Limb (tissue), 2 donors: Measurements from ENCODE around the gene MALT1.
"Not testable (repeated sequence)": the region's sequence is repeated elsewhere in the genome, so short reads cannot be mapped to it uniquely, and the experiment has no call there.

Experiments used
- DNase-seq, 2 donors: peaks; one replicate each; pipeline ENCODE4 v3.0.0-alpha.2; 2016; ENCODE audit errors: extremely low spot score in 2 of 2

Gene MALT1

DNA sequence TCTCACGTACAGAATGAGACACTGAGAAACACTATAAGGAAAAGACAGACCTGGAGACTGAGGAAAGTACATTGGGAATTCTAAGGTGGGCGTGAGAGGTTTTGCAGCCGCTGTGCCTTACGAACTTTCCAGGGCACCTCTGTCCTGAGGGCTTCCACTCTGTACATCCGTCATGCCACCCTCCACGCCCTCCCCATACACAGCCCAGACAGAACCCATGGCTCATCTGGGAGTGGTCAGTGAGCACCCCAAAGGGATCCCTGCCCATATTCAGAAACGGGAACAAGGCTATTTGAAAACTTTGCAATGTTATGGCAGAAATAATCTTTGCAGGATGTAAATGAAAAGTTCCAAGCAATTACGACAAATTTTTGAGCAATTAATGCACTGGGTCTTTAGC, 98.1 kb downstream of the MALT1 start:
- peak in 1 of 2 donors; percentile 21 for DNase-seq

DNA sequence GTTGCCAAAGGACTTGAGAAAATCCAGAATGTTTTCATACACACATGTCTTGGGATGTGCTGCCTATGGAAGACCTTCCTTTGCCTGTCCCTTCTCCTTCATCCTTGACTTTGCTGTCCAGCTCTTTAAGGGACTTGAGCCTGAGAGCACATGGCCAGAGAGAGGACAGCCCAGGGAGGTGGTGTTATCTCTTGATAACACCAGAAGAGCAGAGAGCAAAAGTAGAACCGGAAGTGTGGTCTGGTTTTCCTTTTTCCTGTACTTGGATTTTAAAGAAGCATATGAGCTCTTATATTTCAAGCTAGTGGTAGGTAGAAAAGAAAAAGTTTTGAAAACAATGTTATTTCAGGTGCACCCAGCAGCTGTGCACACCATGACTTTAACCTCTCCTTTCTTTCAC, 99.3 kb downstream of the MALT1 start:
- DNase-seq: no peak

DNA sequence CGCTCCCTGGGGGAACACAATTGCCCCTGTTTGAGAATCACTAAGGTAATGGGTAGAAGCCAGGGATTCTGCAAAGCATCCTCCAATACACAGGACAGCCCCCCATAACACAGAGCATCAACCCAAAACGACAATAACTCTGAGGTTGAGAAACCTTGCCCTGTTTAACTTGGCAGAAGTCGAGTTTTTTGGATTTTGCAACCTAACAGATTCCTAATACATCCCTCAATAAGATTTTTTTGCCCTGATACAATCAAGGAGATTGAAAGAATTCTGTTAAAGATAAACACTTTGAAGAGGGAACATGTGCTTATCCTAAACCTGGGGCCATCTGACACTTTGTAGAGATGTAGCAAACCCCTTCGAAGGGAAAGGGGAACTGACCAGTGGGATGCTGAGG, 100.9 kb downstream of the MALT1 start:
- no peak for DNase-seq

DNA sequence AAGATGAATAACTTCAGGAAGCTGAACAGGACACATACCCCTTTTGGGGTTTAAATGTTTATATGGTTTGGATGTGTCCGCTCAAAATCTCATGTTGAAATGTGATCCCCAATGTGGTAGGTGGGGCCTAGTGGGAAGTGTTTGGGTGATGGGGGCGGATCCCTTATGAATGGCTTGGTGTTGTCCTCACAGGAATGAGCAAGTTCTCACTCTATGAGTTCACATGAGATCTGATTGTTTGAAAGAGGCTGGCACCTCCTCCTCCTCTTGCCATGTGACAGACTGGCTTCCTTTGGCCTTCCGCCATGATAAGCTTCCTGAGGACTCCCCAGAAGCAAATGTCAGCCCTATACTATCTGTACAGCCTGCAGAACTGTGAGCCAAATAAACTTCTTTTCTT, 104.8 kb downstream of the MALT1 start:
- no peak for DNase-seq

DNA sequence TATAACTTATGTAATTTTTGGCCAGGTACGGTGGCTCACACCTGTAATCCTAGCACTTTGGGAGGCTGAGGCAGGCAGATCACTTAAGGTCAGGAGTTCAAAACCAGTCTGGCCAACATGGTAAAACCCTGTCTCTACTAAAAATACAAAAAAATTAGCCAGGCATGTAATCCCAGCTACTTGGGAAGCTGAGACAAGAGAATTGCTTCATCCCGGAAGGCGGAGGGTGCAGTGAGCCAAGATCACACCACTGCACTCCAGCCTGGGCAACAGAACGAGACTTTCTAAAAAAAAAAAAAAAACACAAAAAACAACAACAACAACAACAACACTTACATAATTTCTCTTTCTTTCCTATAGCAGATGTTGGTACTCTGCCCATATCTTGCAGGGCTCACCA, 105.3 kb downstream of the MALT1 start:
- not testable (repeated sequence) for DNase-seq

DNA sequence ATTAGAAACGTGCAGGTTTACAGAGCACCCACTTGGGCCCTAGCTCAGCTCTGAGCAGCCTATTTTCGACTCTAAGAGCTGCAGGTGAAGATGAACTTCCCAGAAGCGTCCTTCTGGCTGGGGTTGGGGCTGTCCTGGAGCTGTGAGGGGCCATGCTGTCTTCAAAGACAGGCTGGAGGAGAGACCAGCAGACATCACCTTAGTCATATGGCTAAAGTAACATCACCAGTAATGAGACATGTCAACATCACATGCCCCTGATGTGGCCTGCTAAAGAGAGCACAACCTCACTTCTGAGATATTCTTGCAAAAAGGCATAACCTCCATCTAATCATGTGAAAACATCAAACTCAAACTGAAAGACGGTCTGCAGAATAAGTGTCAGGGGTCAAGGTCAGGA, 106.2 kb downstream of the MALT1 start:
- DNase-seq: no peak

DNA sequence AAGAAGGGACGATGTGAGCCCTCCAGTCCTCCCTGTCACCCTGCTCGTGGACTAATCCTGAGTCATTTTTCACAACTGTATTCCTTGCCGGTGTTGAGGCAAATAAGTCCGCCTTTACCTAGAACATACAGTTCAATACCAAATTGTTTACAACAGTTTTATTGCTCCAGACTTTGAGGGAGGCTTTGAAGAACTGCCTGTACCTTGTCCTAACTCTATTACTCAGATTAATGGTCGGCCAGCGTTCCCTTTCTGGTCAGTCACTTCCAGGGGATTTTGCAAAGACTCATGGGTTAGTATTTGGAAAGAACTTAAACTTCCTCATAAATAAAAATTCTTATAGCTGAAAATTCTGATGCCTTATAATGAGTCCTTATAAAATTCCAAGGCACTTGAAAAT, 108.3 kb downstream of the MALT1 start:
- no peak for DNase-seq

DNA sequence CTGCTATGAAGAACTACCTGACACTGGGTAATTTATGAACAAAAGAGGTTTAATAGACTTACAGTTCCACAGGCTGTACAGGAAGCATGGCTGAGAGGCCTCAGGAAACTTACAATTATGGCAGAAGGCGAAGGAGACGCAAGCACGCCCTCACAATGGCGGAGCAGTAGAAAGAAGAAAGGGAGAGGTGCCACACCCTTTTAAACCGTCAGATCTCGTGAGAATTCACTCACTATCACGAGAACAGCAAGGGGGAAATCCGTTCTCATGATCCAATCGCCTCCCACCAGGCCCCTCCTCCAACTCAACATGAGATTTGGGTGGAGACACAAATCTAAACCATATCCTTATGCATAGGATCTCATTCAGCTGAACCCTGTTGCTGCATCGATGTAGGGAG, 108.8 kb downstream of the MALT1 start:
- no peak for DNase-seq

DNA sequence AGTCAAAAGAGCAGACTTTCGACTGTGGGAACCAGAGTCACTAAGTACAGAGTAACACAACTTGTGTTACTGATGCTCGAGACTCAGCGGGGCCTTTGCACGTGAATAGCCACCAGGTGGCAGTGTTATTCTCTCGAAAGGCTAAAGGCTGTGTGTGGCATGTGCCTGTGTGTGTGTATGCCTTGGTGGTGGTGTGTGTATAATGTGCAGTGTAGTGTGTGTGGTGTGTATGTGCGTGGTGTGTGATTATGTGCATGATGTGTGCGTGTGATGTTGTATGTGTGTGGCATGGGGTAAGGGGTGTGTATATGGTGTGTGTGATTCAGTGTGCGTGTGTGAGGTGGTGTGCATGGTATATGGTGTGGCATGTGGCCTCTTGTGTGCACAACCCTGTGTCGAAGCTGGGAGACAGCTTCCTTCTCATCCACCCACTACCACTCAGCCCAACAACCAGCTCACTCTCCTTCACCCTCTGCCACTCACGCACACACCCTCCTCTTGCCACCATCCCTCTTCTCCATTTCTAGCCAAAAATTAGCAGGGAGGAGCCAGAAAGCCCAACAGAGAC, 110.4 kb downstream of the MALT1 start:
- peak; percentile 85 for DNase-seq

DNA sequence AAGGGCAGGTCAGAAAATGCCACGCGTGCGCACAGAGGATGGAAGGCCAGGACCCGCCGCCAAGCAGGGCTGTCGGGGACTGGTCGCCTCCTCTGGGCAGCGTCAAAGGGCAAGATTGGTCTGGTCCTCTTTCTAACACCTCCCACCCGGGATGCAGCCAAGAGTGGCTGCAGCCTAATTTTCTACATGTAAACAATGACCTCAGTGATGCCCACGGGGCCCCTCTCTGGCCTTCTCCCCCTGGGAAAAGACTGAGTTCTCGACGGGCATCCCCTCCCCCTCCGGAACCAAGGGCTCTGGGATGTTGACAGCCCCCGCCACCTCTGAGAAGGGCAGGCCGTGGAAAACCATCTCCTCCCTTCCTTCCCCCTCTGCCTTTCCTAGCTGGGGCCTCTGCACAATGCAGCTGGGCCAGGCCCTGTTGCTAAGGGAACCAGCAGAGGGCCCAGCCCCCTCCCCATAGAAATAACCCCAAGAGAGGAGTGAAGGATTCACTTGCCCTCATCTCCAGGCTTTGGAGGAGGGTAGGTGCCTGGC, 113.4 kb downstream of the MALT1 start:
- DNase-seq: peak in 1 of 2 donors; percentile 44

DNA sequence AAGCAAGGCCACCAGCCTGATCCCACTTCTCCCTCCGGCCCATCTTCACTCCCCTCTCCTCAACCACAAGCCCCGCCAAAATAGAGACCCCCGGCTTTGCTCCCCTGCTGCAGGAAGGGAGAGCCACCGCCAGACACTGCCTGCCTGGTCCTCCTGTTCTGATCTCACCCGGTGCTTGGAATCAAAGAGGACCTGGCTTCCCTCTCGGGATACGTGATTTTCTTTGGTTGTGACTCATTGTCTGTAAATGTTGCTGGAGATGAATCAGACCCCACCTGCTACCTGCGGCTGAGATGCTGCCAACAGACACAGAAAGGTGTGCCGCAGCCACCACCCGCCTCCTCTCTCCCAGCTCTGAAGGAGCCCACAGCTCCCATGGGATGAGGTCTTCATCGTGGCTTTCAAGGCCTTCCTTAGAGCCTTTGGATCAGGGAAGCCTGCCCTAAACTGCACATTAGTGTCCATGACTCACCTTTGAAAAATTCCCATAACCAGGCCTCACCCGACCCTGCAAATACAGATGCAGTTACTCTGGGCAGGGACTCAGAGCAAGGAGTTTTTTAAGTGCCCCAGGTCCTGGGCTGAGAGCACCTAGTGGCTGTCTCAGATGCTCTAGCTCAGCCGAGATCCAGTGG, 114.0 kb downstream of the MALT1 start:
- DNase-seq: no peak

DNA sequence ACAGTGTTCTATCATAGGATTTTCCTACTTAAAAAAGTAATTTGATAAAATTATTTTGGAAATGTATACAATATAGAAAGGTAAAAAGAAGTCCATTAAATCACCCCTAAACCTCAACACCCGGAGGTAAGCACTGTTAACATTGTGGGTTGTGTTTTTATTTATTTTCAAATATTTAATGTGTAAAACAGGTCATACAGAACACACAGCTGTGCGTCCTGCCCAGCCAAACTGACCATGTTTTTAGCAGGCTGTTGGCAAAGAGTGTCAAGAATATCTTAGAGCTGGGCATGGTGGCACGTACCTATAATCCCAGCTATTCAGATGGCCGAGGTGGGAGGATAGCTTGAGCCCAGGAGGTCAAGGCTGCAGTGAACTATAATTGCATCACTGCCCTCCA, 114.6 kb downstream of the MALT1 start:
- no peak for DNase-seq

DNA sequence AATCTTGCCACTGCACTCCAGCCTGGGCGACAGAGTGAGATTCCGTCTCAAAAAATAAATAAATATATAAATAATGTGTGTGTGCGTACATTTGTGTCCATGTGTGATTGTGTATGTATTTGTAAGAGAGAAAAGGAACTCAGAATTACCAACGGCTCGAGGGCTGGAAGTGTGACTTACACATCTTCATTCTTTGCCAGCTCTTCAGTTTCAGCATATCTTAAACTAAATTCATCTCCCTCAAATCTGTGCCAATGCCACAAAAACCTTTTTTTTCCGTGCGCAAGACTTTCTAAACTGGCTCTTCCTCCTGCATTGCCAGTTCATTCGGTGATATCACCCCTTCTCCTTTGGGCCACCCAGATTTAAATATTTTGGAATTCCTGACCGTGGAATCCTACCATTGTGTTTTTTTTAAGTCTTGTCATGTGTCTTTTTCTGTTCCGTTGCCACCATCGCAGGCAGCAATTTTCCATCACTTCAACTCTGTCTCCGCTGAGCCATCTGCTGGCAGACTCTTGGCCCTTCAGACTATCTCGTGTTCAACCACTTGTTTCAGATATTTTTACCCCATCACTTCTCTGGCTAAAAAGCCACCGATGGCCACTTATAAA, 116.4 kb downstream of the MALT1 start:
- DNase-seq: no peak

DNA sequence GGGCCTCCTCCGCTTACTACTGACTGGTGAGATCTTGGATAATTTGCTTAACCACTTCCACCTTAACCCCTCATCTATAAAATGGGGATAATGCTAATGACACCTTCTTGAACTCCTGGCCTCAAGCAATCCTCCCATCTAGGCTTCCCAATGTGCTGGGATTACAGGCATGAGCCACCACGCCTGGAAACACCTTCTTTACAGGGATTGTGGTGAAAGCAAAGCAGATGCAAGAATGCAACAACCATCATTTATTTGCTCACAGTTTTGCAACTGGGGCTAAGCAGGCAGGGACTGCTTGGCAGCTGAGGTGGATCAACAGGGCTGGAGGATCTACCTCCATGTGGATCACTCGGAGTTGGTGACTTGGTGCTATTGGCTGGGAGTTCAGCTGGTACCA, 117.2 kb downstream of the MALT1 start:
- DNase-seq: no peak

DNA sequence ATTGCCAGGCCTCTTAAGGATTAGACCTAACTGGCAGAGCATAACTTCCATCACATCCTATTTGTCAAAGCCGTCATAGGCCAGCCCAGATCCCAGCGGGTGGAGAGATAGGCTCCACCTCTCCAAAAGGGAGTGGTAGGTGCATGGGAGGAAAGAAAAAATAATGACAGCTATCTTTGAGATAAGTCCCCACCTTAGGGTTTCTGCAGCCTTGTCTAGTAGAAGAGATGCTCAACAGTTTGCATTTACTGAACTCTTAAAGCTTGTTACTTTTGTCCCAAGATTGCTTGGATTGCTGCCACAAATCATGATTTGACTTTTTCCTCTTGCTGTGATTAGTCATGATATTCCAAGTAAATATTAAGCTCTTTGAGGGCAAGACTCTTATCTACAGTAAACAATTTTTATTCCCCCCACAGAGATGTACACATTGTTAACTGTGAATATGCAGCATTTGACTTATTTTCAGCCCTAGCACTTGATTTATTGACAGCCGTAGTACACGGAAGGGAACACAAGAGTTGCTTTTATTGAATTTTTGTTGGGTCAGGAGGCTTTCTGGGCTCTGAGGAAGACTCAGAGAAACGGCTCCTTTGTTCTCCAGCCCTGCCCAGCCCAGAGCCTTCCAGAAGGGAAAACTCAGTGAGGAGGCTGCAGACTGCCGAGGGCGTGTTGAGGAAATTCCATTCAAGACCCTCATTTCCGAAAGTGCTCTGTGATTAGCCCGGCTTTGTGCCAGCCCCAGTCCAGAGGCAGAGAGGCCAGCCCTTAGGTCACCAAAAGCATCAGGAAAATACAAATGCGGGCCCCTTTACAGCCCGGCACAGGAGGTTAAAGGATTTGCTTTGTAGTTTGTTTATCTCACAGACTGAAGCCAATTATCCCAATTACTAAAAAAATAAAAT, 118.0 kb downstream of the MALT1 start:
- DNase-seq: peak; percentile 49 to 61

DNA sequence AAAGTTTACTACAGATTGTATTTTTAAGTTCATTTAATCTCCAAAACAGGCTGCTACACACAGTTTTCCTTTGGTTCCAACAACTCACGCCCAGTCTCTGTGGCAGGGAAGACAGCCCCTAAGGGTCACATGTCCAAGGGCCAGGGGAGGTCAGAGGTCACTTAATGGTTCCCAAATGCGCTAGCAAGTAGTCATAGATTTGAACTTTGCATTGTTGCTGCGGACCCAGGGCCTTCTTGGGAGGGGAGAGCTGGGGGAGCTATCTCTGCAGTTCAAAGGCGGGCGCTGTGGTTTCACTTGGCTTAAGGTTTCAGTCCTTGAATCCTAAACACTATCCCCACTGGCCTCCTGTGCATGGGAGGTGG, 118.6 kb downstream of the MALT1 start:
- DNase-seq: no peak

DNA sequence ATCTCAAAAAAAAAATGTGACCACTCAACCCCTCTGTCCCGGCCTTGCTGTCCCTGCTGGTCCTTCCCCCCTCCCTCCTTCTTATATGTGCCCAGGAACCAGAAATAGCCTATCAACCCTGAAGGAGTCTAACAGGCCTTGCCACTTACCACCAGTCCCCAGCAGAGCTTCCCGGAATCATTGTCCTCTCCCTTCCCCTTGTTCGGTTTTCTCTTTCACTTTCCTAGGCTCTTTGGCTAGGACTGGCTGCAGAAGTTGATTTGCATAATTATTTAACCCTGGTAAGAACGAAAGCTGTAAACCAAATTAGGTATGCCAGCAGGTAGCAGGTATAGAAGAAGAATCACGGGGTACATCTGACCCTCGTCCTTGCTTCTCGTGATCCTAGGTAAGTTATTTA, 120.8 kb downstream of the MALT1 start:
- no peak for DNase-seq

DNA sequence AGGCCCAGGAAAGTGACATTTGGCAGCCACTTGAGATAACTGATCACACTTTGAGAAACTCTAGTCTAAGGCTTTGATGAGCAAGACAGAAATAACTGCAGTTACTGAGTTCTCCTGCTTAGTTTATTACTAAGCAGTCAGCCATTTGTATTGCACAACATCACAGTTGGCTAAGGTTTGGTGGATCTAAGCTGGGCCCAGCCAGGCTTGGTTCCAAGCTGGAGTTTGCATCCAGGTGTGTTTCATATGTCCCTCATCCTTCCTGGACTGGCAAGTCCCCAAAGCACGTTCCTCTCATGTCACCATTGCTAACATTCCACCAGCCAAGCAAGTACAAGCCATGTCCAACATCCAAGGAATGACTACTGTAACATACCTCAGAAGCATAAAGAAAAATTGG, 122.1 kb downstream of the MALT1 start:
- no peak for DNase-seq

DNA sequence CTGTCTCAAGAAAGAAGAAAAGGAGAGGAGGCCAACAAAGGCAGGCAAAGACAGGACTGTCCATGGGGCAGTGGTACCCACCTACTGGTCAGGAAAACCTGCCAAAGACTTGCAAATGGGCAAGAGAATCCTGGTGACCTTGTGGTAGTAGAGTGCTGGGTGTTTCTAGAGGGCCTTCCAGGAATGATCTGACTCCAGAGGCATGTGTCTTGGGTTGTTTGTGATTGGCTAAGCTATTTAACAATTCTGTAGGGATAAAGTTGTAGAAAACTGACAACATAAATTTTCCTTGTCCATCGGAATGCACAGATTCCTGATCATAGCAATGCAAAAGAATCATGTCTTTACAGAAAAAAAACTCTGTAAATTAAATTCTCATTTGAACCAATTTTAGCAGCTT, 125.0 kb downstream of the MALT1 start:
- DNase-seq: no peak

DNA sequence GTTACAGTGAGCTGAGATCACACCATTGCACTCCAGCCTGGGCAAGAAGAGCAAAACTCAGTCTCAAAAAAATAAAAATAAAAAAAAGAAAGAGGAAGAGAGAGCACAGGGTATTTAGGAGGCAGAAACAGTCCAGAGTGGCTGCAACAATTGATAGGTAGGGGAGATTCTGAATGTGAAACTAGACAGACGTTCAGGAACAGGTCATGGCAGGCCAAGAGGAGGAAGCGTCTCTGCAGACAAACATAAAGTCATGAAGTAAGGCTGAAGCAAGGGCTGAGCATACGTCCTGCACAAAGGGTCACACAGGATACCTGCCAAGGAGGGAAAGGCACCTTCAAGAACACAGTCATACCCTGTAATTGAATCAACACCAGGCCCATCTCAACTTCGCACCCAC, 129.3 kb downstream of the MALT1 start:
- DNase-seq: no peak

DNA sequence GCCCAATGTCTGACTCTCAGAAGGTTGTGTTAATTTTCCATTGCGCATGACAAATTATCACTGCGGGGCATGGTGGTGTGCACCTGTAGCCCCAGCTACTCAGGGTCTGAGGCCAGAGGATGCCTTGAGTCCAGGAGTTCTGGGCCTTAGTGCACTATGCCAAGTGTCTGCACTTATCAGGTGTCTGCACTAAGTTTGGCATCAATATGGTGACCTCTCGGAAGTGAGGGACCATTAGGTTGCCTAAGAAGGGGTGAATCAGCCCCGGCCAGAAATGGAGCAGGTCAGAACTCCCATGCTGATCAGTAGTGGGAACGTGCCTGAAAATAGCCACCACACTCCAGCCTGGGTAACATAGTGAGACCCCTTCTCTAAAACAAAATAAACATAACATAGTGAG, 131.7 kb downstream of the MALT1 start:
- no peak for DNase-seq

DNA sequence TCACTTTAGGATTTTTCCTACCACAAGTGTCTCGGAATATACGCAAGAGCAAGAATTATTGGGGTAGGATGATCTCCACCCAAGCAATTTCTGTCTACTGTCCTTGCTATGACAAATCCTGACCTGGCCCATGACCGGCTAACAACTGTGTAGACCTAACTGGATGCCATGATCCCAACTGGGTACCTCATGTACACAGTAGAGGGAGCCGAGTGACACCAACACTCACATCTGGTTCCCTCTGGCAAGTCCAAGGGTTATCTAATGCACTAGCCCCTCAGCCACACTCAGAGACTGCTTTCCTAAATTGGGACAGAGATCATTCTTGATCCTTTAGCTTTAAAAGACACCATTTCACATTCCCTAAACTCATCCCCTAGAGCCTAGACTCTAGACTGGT, 132.7 kb downstream of the MALT1 start:
- no peak for DNase-seq
